DOHH2 (cell line): ENCODE data around the gene ABCD2.
"Not testable (repeated sequence)": the region's sequence is repeated elsewhere in the genome, so short reads cannot be mapped to it uniquely, and the experiment has no call there.

ENCODE experiments used
- H3F3A ChIP-seq: fragments of 200-600 bp; sonication (generic), shearing (Covaris generic); 2 replicates; pipeline ENCODE4 v1.6.0; 2016; ENCODE audit warnings: antibody characterized with exemption, mild to moderate bottlenecking; ENCODE audit not compliant: control insufficient read depth, insufficient read depth
- H3K27ac ChIP-seq: fragments of 200-600 bp; sonication (generic); 2 replicates; pipeline ENCODE4 v1.5.1; 2014; ENCODE audit warnings: low read depth, mild to moderate bottlenecking, low read length, moderate library complexity
- H3K27me3 ChIP-seq: fragments of 200-600 bp; sonication (generic); 2 replicates; pipeline ENCODE4 v1.6.1; 2014; ENCODE audit warnings: mild to moderate bottlenecking, low read length, mixed read lengths; ENCODE audit not compliant: control insufficient read depth
- H3K36me3 ChIP-seq: fragments of 200-600 bp; sonication (generic); 2 replicates; pipeline ENCODE4 v1.6.1; 2014; ENCODE audit warnings: mild to moderate bottlenecking, low read length, moderate library complexity, mixed read lengths; ENCODE audit not compliant: control insufficient read depth
- H3K4me1 ChIP-seq: fragments of 200-600 bp; sonication (generic); 2 replicates; pipeline ENCODE4 v1.6.1; 2014; ENCODE audit warnings: mild to moderate bottlenecking, low read length, mixed read lengths; ENCODE audit not compliant: control insufficient read depth
- H3K4me2 ChIP-seq: fragments of 200-600 bp; sonication (generic); 2 replicates; pipeline ENCODE4 v1.6.0; 2014; ENCODE audit warnings: mild to moderate bottlenecking, low read length, moderate library complexity
- H3K4me3 ChIP-seq: fragments of 200-600 bp; sonication (generic); 2 replicates; pipeline ENCODE4 v1.5.1; 2014; ENCODE audit warnings: mild to moderate bottlenecking, low read length, mixed read lengths
- H3K79me2 ChIP-seq: fragments of 200-600 bp; sonication (generic); 2 replicates; pipeline ENCODE4 v1.6.1; 2014; ENCODE audit warnings: mild to moderate bottlenecking, low read length, mixed read lengths; ENCODE audit not compliant: control insufficient read depth
- H3K9me2 ChIP-seq: fragments of 200-600 bp; sonication (generic); replicated peaks from 2 replicates; pipeline ENCODE4 v1.6.1; 2014; ENCODE audit warnings: mild to moderate bottlenecking, low read length, mixed read lengths; ENCODE audit not compliant: control insufficient read depth
- H3K9me3 ChIP-seq: fragments of 200-600 bp; sonication (generic); 2 replicates; pipeline ENCODE4 v1.6.1; 2014; ENCODE audit warnings: antibody characterized with exemption, low read length, mixed read lengths; ENCODE audit not compliant: control insufficient read depth, insufficient read depth
- H4K20me1 ChIP-seq: fragments of 200-600 bp; sonication (generic); 2 replicates; pipeline ENCODE4 v1.6.0; 2014; ENCODE audit warnings: low read depth, mild to moderate bottlenecking, antibody characterized with exemption, low read length, moderate library complexity; ENCODE audit not compliant: control insufficient read depth, insufficient read depth
- CTCF ChIP-seq: fragments of 200-600 bp; sonication (generic); IDR thresholded peaks from one replicate; pipeline ENCODE4 v1.5.1; 2014; ENCODE audit warnings: antibody characterized with exemption, mild to moderate bottlenecking, low read depth, low read length; ENCODE audit not compliant: poor library complexity, severe bottlenecking
- EZH2phosphoT487 ChIP-seq: fragments of 200-600 bp; sonication (generic); IDR thresholded peaks from 2 replicates; pipeline ENCODE4 v1.6.1; 2017; ENCODE audit warnings: borderline replicate concordance, mild to moderate bottlenecking, antibody characterized with exemption, low read length, moderate library complexity, mixed read lengths

ABCD2 gene

GRCh38 chr12:39572551-39572950, 47.1 kb downstream of the ABCD2 start:
- no peak for TF ChIP-seq CTCF
- no peak for TF ChIP-seq EZH2phosphoT487
- no peaks in the 10 kb centered on the region for H3K9me3 ChIP-seq
- H3K27me3 ChIP-seq: no peaks in the 10 kb centered on the region
- H3K4me3 ChIP-seq: no peak overlapping the region
- H3K4me2 ChIP-seq: no peak overlapping the region
- H3K9me2 ChIP-seq: no peaks in the 10 kb centered on the region
- no peaks in the 10 kb centered on the region for H4K20me1 ChIP-seq
- no peak overlapping the region for H3K27ac ChIP-seq
- H3K79me2 ChIP-seq: no peaks in the 10 kb centered on the region
- no peaks in the 10 kb centered on the region for H3F3A ChIP-seq
- H3K4me1 ChIP-seq: no peaks in the 10 kb centered on the region
- no peaks in the 10 kb centered on the region for H3K36me3 ChIP-seq

GRCh38 chr12:39571351-39571750, 48.3 kb downstream of the ABCD2 start:
- Histone ChIP-seq H3K79me2 (no peaks in the 10 kb centered on the region), H3K36me3 (no peaks in the 10 kb centered on the region), H3F3A (no peaks in the 10 kb centered on the region), H3K4me1 (no peaks in the 10 kb centered on the region), H3K27me3 (no peaks in the 10 kb centered on the region), H3K4me3 (no peak overlapping the region), H3K4me2 (no peak overlapping the region), H4K20me1 (no peaks in the 10 kb centered on the region), H3K9me2 (no peaks in the 10 kb centered on the region), H3K9me3 (no peaks in the 10 kb centered on the region), H3K27ac (no peak overlapping the region)
- TF ChIP-seq EZH2phosphoT487: no peak
- TF ChIP-seq CTCF: no peak

- no peak overlapping the region for H3K4me3 ChIP-seq
- H3K4me1 ChIP-seq: no peaks in the 10 kb centered on the region
- no peak overlapping the region for H3K27ac ChIP-seq
- TF ChIP-seq EZH2phosphoT487 (no peak), CTCF (no peak)
- no peaks in the 10 kb centered on the region for H3K9me3 ChIP-seq
- no peaks in the 10 kb centered on the region for H3K9me2 ChIP-seq
- H3K36me3 ChIP-seq: no peaks in the 10 kb centered on the region
- H3K79me2 ChIP-seq: no peaks in the 10 kb centered on the region
- H3K27me3 ChIP-seq: no peaks in the 10 kb centered on the region
- no peaks in the 10 kb centered on the region for H4K20me1 ChIP-seq
- no peaks in the 10 kb centered on the region for H3F3A ChIP-seq
- no peak overlapping the region for H3K4me2 ChIP-seq
These were observed 66.1 kb downstream of the ABCD2 start for GRCh38 chr12:39553476-39553875.

GRCh38 chr12:39544211-39544610, 75.4 kb downstream of the ABCD2 start:
- H3K79me2 ChIP-seq, H3K4me1 ChIP-seq, H3K4me3 ChIP-seq, H3K27me3 ChIP-seq, H3K36me3 ChIP-seq, H4K20me1 ChIP-seq, H3K27ac ChIP-seq, H3K9me2 ChIP-seq, H3K9me3 ChIP-seq, H3F3A ChIP-seq, H3K4me2 ChIP-seq: not testable (repeated sequence)
